OCI-LY7 (cell line): ENCODE measurements around the gene SLC6A12.

Experiments
- EZH2phosphoT487 ChIP-seq: fragments of 200-600 bp; sonication (generic); IDR thresholded peaks from 2 replicates; pipeline ENCODE4 v1.6.1; 2018; ENCODE audit warnings: low read depth, borderline replicate concordance, mild to moderate bottlenecking, mixed run types, antibody characterized with exemption, low read length, moderate library complexity, mixed read lengths
- TF ChIP-seq, protein P1 (sequence below): fragments of 200-600 bp; sonication (generic); conservative IDR thresholded peaks from 2 replicates; pipeline ENCODE4 v1.5.1; 2014; ENCODE audit warnings: mild to moderate bottlenecking, antibody characterized with exemption, low read length, moderate library complexity, mixed read lengths

DNA sequence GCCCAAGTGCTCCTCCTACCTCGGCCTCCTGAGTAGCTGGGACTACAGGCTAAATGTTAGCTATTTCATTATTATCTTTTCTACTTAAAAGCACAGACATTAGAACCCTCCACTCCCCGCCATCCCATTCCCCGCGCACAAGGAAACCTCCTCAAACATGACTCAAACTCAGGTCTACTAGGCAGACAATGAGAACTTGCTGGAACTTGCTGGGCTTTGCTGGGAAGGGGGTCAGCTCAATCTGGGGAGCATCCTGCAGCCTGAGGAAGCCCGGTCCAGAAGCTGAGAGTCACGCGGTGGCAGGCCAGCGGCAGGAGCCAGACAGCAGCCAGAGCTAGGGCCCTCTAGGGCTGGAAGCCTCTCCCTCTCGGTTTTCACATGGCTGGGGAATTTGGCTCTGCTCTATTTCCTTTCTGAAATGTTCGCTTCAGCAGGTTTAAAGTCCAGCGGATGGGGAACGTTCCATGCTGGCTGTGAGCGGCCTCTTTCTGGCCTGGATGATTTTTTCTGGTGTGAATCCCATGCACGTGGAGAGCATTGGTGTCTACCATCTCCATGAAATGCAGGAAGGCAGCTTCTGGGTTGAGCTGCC is 68.5 kb downstream of the SLC6A12 start:
- TF ChIP-seq, protein P1, sequence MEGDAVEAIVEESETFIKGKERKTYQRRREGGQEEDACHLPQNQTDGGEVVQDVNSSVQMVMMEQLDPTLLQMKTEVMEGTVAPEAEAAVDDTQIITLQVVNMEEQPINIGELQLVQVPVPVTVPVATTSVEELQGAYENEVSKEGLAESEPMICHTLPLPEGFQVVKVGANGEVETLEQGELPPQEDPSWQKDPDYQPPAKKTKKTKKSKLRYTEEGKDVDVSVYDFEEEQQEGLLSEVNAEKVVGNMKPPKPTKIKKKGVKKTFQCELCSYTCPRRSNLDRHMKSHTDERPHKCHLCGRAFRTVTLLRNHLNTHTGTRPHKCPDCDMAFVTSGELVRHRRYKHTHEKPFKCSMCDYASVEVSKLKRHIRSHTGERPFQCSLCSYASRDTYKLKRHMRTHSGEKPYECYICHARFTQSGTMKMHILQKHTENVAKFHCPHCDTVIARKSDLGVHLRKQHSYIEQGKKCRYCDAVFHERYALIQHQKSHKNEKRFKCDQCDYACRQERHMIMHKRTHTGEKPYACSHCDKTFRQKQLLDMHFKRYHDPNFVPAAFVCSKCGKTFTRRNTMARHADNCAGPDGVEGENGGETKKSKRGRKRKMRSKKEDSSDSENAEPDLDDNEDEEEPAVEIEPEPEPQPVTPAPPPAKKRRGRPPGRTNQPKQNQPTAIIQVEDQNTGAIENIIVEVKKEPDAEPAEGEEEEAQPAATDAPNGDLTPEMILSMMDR = no peak
- no peak for TF ChIP-seq EZH2phosphoT487
